Fibroblast of peridontal ligament (primary cell): ENCODE measurements around the gene NEK2.
"Not testable (repeated sequence)": the region's sequence is repeated elsewhere in the genome, so short reads cannot be mapped to it uniquely, and the experiment has no call there.

Experiments
- DNase-seq: peaks from one replicate; pipeline ENCODE4 v3.0.0-alpha.2; 2010; ENCODE audit errors: extremely low read depth

Gene NEK2

GRCh38 chr1:211650904-211651303, 24.5 kb downstream of the NEK2 start:
- no peak for DNase-seq

- DNase-seq = peak; percentile 33
Observed at GRCh38 chr1:211648980-211649934, 26.2 kb downstream of the NEK2 start.

- no peak for DNase-seq
Observed at GRCh38 chr1:211648336-211648735, 27.1 kb downstream of the NEK2 start.

- no peak for DNase-seq
Observed at GRCh38 chr1:211647711-211648121, 27.7 kb downstream of the NEK2 start.

- no peak for DNase-seq
Observed at GRCh38 chr1:211646566-211646965, 28.9 kb downstream of the NEK2 start.

DNA sequence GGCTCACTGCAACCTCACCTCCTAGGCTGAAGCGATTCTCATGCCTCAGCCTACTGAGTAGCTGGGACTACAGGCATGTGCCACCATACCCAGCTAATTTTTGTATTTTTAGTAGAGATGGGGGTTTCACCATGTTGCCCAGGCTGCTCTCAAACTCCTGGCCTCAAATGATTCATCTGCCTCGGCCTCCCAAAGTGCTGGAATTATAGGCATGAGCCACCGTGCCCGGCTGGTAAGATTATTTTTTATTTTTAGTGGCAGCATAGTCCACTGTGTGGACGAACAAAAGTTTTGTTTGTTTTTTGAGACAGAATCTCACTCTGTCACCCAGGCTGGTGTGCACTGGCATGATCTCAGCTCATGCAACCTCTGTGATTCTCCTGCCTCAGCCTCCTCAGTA, 29.8 kb downstream of the NEK2 start:
- not testable (repeated sequence) for DNase-seq

- no peak for DNase-seq
Observed at GRCh38 chr1:211644653-211645052, 30.8 kb downstream of the NEK2 start.

DNA sequence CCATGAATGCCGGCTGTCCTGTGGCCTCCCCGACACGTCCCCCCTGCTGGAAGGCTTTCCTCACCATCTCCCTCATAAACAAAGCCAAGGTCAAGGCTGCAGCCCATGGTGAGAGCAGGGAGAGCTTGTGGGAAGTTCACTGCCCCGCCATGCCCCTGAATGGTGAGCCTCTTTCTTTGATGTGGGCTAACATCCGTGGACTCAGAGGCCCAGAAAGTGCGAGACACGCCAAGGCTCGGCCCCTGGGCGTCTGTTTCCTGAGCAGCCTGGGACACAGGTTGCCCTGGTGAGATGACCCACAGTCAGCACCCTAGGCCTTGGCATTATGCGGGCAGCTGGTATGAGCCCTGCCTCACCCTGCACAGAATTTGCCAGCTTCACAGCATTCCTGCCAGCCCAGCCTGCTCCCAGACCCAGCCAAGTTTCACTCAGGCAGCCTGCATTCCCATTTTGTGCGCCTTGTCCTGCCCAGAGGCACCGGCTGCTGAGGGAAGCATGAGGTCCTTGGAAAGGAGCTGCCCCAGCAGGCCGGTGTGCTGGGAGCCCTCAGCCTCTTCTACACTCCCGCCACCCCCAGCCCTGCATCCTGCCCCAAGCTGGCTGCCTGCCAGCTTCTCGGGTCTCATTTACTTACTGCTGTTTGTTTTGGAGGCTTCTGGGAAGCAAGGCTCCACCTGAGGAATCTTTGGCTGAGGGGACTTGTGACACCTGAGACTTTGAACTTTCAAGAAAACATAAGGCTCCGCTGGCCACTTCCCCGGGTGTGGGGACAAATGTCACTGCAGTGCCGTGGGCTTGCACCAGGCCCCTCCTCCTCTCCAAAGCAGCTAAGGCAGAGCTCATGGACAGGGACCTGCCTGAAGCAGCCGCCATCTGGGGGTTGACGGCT, 31.9 kb downstream of the NEK2 start:
- DNase-seq = no peak

DNA sequence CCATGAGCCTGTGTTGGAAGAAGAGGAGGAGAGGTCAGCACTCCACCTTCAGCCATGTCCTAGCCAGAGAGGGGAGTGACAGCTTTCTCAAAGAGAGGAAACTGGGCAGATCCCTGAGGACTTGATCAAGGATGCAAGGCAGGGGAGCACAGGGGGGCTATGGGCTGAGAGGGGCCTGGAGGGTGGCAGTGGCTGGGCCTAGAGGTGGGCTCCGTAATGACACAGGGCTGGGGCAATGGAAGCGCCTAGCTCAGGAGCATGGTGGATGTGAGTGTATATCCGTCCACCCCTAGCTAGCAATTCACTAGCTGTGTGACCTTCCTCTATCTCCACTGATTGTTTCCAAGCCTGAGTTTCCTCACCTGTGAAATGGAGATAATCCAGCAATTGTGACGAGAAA, 32.6 kb downstream of the NEK2 start:
- no peak for DNase-seq

- DNase-seq = no peak
Observed at GRCh38 chr1:211641942-211642341, 33.5 kb downstream of the NEK2 start.

DNA sequence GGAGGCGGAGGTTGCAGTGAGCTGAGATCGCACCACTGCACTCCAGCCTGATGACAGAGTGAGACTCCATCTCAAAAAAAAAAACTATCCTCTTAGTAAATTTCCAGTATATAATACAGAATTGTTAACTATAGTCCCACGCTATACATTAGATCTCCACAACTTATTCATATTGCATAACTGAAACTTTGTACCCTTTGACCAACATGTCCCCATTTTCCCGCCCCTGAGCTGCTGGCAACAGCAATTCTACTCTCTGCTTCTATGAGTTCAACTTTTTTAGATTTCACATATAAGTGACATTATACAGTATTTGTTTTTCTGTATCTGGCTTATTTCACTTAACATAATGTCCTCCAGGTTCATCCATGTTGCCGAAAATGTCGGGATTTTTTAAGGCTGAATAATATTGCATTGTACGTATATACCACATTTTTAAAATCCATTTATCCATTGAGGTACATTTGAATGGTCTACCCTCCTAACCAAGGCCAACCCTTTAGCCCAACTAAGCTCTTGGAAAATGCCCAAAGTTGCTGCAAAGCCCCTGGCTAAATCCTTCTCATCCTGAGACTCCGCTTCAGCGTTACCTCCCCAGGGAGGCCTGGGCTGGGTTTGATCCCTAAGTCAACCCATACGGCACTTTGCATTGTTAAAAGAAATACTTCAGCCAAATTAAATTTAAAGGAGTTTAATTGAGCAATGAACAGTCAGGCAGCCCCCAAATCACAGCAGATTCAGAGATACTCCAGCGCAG, 34.2 kb downstream of the NEK2 start:
- no peak for DNase-seq

- DNase-seq = no peak
Observed at GRCh38 chr1:211640301-211640630, 35.2 kb downstream of the NEK2 start.

DNA sequence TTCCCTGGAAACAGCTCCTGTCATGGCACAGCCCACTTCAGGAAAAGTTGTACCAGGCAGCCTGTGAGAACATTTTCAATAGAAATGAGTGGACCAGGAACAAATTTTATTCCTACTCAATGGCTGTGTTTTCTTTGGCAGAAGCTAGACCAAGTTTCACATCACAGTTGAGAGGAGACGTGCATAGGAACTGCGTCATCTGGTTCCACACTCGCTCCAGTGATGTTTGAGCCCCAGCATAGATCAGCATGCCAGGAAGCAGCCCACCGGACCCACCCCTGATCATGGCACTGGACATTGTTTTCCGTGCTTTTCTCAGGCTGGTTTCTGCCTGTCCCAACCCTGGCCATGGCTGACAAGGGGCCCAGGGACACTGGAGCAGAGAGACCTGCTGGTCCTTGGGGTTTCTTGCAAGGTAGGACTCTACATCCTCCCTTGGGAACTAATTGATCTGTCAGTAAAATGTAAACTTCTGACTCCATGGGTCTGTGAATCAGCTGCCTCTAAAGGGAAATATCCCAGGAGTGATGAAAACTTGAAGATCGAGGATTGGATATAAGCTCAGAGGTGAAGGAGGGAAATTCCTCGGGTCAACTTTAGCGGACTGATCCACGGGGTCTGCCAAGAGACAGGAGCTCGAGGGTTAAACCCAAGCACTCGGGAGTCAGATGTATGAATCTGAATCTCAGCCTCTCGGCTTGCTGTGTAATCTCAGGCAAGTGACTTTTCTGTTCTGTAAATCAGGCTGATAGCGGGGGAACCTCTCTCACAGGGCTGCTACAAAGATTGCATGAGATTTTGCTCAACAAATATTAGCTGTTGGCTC, 35.7 kb downstream of the NEK2 start:
- DNase-seq = peak; percentile 97

- peak; percentile 43 for DNase-seq
Observed at GRCh38 chr1:211638689-211639101, 36.7 kb downstream of the NEK2 start.

DNA sequence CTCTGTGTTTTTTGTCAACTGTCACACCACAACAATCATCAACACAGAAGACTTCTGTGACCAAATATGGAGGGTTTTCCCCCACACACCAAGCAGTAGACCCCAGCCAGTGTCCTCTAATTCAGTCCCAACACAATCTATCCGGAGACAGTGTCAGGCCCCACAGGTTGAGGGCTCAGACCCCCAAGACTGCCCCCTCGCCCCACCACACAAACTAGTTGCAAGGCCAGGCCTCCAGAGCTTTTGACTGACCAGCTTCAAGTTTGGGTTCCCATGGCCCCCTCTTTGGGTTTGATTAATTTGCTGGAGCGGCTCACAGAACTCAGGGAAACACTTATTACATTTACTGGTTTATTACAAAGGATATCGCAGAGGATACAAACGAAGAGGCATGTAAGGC, 37.2 kb downstream of the NEK2 start:
- DNase-seq = no peak

GRCh38 chr1:211637066-211637465, 38.4 kb downstream of the NEK2 start:
- no peak for DNase-seq

GRCh38 chr1:211636575-211637029, 38.8 kb downstream of the NEK2 start:
- peak; percentile 87 for DNase-seq

- DNase-seq = peak; percentile 96
Observed at GRCh38 chr1:211635597-211636205, 39.7 kb downstream of the NEK2 start.

- no peak for DNase-seq
Observed at GRCh38 chr1:211634931-211635330, 40.5 kb downstream of the NEK2 start.

DNA sequence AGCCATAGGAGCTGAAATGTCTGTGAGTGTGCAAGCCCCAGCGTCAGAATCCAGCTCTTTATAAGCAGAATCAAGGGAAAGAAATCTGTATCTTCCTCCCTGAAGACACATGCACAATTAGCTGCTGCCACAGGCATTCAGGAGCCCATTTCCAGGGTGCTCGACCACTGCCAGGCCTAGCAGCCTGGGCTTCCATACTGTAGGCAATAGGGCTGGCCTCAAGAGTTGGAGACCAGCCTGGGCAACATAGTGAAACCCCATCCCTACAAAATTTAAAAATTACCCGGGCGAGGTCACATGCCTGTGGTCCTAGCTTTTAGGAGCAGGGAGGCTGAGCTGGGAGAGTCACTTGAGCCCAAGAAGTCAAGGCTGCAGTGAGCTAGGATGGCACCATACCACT, 41.0 kb downstream of the NEK2 start:
- no peak for DNase-seq

- no peak for DNase-seq
Observed at GRCh38 chr1:211633524-211633846, 41.9 kb downstream of the NEK2 start.
